Lung microvascular endothelial cell (primary cell): ENCODE measurements around the gene BCDIN3D. TPM values are rescaled to one million over a fixed set of nuclear protein-coding genes. Genes with fewer than 3 reads are reported as not detected.
"Not testable (repeated sequence)": the region's sequence is repeated elsewhere in the genome, so short reads cannot be mapped to it uniquely, and the experiment has no call there.

ENCODE experiments used
- DNase-seq, 2 donors: peaks; one replicate each; pipeline versions ENCODE4 v3.0.0 to v3.0.0-alpha.2; 2010; ENCODE audit warnings: low read depth in 2 of 2
- total RNA-seq: library from RNA; depleted of rRNA; stranded (reverse); fragments of >200 nt; gene quantifications from 2 replicates; pipeline ENCODE4 v1.2.1, GENCODE V29; 2014

Gene BCDIN3D, protein sequence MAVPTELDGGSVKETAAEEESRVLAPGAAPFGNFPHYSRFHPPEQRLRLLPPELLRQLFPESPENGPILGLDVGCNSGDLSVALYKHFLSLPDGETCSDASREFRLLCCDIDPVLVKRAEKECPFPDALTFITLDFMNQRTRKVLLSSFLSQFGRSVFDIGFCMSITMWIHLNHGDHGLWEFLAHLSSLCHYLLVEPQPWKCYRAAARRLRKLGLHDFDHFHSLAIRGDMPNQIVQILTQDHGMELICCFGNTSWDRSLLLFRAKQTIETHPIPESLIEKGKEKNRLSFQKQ
- 2.0 TPM in 2 replicates for total RNA-seq

DNA sequence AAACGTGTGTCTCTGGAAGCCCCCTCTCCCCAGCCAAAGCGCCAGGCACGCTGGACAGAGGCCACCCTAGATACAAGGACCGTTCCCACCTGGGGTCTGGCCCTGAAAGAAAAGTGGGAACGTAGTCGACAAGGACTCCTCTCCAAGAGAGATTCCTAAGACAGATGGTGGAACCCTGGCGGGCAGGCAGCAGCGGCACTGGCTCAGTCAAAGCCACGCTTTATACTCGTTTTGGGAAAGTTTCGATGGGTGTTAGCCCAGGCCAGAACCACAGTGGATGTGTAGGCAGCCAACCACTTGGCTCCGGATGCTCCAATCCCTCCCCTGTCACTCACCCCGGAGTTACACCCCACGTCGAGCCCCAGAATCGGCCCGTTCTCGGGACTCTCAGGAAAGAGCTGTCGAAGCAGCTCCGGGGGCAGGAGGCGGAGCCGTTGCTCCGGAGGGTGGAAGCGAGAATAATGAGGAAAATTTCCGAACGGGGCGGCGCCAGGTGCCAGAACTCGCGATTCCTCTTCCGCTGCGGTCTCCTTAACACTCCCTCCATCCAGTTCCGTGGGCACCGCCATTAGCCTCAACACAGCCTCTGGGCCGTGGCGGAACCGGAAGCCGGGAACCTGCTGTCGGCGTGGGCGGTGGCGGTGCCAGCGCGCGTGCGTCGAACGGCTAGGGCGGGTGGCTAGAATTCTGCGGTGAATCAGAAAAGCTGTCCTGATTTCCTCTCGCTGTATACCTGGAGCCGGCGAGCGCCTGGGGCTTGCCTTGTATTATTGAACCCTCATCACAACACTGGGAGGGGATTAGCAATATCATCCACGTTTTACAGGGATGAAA is at the start of gene BCDIN3D:
Gene BCDIN3D, minus strand, starts transcription at position 588 of the 834 bp plus-strand sequence. Its CDS starts 19 bp downstream, at position 569.
- peak; percentile 91 to 93 for DNase-seq

DNA sequence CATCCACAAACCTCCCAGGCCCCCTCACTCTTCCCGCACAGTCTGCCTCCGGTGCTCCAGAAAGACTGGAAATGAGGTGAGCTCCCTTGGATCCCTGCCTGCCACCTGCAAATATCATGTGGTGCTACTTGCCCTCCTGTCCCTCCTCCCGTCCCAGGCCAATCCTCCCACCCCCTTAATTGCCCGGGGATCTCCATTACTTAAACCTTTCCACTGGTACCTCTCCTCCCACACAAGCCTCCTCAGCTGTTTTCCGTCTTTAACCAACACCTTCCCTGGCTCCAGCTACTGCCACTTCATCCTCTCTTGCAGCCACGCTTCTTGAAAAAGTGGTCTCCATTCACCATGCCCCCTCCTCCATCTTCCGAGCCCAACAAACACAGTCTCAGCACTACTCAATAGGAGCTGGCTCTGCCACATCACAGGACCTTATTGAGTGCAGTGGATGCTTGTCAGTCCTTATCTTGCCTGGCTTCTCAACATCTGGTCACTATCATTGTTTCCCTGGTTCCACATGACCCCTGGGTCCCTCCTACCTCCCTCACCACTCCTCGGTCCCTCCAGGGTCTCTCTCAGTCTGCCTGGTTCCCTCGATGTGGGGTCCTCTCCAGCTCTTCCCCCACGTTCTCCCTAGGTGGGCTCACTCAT is 49.3 kb upstream of the BCDIN3D start:
- no peak for DNase-seq

DNA sequence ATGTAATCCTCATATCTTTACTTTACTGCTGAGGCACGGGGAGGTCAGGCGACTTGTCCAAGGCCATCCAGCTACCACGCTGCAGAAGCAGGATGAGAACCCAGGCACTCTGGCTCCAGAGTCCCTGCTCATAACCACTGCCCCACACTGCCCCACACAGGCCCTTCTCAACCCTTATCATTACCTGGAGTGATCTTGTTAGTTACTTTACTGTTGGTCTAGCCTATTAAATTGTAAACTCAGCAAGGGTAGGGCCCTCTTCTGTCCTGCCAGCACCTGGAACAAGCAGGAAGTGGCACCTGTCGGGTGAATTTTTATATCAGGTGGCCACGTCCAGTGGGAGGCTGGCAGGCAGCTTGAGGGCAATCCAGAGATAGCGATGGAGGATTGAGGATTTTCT is 48.6 kb upstream of the BCDIN3D start:
- DNase-seq = no peak

DNA sequence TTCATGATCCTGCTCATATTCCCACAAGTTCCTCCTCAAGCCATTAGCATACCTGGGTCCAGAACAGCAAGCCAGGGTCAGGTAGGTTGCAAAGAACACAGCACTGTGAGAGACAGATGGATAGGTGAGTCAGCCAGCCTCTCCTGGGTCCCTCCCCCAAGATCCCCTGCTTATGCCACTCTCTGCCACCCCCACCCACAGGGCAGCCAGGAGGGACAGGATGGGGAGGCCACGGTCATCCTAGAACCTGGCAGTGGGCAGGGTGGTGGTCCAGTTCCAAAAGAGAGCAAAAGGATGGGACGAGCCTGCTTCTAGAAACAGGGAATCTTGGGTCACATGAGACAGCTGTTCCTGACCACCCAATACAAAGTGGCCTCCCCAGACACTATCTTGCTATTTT is 48.1 kb upstream of the BCDIN3D start:
- no peak for DNase-seq

DNA sequence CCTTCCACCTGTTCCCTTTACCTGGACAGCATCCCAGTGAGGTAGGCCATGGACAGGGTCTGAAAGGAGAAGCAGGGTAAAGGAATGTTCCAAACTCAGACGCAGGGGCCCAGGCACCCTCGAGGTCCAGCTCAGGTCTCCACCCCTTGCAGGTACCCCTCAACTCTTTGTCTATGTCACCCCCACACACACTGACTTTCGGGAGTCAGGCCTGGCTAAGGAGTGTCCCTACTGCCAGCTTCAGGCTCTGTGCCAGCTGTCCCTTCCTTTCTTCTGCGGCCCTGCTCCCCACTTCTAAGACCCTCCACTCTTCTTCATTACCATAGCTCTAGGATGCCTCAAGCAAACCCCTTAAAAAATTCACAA is 47.2 kb upstream of the BCDIN3D start:
- DNase-seq = no peak

DNA sequence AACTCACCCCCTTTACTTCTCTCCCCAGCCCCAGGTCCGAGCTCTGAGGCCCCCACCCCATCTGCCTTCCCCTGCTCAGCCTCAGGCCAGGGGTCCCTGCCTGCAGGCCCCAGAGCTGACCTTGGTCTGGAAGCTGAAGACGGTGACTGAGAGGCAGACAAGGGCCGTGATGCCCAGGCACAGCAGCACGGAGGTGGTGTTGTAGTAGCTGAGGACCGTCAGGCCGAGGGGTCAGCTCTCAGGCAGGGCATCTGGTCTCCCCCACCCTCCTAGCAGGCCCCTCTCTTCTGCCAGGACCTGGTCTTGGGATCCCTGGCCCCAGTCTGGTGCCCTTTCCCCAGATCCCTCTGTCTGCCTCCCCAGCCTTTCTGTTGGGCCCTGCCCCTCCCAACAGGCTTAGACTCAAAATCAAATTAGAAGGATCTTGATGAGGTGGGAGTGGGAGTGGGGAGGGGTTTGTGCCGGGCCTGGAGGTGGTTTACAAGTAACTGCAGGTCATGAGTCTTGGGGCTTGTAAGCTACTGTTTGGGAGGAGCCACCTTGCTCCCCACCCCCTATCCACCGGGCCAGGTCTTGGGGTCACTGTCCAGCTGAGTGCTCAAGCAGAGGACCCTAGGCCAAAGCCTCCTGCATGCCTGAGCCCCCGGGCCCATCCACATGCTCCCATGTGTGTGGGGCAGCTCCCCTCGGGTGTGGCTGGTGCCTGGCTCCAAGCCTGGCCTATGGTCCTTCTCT is 46.6 kb upstream of the BCDIN3D start:
- no peak for DNase-seq

DNA sequence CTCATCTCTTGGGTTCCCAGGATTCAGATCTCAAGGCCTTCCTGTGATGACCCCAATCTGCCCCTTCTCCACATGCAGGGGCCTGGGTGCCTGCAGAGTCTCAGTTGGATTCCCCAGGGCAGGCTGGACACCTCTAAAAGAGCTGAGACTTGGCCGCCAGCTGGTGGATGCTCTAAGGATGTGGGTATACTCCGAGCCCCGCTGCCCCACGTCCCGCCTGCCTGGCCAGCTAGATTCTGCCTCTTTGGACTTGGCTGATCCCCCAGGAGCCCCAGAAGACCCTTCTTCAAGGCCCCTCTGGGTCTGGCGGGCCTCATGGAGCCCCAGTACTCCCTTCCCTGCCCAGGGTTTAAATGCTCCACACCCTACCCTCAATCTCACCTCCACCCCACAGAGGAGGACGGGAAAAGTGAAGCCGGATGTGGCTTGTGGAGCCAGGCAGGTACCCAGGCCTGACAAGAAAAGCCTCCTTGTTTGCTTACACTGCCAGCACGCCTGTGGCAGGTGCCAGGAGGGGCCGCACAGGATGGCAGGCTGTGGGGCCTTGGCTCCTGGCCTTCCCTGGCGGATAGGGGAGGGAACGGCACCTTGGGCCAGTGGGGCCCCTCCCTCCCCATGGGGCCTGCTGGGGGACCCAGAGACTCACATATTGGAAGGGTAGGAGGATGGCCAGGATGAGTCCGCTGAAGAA is 45.7 kb upstream of the BCDIN3D start:
- DNase-seq = no peak

DNA sequence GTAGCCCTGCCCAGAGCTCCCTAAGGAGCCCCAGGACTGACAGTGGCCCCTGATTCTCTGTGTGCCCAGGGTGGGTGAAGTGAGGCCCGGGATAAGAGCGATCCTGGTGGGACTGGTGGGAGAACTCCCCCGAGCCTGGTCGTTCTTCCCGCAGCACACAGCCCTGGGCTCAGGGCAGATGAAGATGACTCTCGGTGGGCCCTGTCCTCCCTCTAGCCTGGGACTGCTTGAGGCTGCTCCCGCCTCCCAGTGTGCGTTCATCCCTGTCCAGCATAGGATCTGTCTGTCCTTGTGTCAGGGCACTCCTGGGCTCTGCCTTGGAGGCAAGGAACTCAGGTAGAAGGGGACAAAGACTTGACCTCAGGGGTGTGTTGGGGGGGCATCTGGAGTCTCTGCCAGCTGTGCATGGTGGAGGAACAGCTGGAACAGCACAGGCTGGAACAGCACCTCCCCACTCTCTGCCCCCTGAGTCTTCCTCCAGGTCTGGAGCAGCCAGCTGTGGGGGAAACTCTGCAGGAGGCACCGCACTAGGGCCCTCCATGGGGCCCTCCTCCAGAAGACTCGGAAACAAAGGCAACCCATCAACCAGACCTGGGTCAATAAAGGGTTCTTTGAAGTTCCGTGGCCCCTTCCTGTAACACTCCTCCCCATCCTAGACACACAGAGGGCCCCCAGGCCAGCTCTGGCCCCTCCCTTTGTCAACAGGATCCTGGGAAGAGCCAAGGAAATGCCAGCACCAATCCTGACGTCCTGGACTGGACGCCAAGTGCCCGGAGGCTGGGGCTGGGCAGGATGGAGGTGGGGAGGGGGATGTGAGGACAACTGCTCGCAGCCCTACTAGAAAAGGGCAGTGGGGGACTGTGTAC is 44.9 kb upstream of the BCDIN3D start:
- DNase-seq = no peak

DNA sequence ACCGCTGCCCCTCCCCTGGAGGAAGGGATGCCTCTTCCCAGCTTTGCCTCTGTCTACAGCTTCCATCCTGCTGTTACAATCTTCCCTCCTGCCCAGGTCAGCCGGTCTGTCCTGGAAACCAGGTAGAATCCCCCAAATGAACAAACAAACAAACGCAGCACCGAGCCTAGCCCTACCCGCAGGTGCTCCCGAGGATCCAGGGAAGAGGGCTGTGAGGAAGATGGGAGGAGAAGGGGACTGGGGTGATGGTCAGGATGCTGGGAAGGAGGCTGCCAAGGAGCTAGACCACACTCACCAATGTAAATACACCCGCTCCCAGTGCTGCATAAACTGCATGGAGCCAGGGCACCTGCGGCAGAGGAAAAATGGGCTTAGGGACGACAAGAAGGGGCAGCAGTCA is 44.2 kb upstream of the BCDIN3D start:
- DNase-seq = no peak

DNA sequence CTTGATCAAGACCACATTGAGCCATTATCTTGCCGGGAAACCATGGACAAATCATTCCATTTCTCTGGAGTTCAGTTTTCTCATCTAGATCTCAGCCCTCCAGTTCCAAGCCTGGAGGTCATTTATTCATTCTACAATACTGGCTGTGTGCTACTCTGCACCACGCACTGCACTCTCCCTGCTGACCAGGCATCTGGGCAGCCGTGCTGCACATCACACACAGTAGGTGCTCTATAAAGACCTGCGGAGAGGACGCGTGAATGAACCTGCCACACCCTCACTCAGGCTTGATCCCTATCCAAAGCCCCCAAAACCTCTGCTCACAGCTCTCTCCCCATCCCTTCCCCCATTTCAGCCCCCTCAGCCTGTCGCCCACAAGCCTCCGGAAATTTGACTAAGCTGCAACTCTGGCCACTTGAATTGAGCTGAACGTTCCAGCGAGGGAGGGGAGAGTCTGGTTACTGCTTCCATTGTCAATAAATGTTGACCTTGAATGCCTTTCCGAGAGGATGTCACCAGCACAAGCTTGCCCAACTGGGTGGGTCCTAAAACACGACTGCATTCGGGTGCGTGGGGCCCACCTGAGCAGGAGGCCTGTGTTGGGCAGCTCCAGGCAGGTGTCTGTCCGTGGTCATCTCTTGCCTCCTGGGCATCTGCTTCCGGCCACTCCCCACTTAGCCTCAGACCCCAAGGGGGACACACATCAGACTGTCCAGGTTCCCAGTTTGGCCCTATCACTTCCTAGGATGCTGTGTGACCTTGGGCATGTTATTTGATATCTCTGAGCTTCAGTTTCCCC is 43.0 kb upstream of the BCDIN3D start:
- DNase-seq = peak in 1 of 2 donors; percentile 17

DNA sequence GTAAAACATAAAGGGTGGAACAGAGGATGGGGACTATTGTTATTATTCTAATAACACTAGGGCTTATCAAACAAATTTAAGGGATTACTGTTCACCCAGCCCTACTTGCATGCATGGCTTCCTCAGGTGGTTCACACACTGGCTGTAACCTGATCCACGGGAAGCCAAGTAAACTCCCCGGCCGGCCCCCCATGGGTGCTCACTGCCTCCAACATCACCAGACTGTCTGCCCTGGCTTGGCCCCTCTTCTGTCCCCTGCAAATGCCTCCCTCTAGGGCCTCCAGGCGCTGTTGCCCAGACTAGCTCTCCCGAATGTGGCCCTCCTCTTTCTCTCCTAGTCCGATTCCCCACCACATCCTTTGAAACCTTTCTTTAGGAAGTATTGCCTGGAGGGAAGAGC is 42.2 kb upstream of the BCDIN3D start:
- DNase-seq = no peak

DNA sequence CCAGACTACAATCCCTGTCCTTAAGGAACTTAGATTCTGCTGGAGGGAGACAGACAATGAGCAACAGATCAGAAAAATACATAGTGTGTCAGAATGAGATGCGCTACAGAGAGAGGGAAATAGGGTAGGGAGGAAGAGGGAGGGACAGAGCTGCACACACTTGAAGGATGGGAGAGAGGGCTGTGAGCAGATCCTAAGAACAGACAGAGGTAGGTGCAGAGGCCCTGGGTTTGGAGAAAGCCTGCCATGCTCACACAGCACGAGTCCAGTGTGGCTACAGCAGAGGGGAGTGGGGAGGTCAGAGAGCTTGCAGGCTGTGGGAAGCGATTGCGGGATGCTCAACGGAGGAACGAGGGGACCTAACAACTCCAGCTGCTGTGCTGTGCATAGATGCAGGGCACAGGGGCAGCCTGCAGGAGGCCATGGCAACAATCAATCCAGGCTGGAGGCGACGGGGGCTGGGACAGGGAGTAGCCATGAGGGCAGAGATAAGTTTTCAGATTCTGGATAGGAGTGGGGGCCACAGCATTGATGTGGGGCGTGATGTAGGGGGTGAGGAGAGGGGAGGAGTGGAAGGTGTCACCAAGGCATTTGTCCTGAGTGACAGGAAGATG is 40.1 kb upstream of the BCDIN3D start:
- no peak for DNase-seq

DNA sequence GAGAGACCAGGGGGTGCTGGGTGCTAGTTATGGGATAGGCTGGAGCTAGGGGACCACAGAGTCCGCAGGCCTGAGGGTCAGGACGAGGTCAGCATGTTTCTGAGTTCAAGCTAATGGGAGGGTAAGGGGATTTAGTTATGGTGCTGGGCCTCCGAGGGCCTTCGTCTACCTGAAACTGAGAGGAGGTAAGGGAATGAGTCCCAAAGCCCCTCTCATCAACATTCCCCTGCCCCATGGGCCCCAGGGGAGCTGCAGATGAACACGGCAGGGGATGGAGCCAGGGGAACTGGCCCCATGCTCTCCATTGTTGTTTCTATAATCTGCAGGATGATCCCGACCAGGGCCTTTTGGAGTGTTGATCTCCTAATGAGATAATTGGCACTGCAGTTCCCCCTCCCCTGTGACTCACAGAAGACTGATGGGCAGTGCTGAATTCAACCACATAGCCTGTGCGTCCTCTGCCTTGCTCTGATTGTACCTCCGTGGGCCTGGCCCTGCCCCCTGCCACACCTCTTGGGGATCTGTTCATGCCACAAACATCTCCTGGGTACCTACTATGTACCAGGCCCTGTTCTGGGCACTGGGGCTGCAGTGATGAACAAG is 39.4 kb upstream of the BCDIN3D start:
- DNase-seq = no peak

DNA sequence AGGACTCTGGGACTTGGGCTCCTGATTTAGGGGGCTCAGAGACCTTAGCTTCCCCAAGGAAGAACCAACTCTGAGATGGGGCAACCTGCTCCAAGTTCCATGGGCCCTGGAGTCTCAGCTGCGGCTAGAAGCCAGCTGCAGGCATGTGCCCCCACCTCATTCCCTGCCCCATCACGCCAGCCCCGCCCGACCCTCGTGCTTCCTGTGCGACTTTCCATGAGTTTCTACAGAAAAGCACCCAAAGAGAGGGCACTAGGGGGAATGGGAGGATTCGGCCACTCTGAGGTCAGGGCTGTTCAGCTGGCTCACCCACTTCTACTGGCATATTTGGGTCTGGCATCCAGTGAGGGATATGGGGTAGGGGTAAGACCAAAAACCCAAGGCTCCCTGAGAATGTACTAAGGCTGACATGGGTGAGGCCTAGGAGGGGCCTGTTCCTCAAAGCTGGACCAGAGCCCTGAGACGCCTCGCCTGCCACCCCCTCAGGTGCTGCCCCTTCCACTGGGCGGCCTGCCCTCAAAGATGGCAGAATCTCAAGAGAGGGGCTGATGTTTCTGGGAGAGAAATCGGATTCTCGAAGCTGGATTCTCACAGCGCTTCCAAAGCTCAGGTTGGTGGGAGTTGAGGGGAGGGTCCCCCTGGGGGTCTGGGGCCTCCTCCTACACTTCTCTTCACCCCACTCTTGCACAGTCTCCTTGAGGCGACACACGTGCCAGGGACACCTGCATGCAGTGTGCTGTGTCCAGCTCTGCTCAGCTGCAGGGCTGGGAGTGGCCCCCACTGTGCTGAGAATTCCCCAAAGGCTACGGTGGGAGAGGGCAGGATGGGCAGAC is 38.7 kb upstream of the BCDIN3D start:
- no peak for DNase-seq

DNA sequence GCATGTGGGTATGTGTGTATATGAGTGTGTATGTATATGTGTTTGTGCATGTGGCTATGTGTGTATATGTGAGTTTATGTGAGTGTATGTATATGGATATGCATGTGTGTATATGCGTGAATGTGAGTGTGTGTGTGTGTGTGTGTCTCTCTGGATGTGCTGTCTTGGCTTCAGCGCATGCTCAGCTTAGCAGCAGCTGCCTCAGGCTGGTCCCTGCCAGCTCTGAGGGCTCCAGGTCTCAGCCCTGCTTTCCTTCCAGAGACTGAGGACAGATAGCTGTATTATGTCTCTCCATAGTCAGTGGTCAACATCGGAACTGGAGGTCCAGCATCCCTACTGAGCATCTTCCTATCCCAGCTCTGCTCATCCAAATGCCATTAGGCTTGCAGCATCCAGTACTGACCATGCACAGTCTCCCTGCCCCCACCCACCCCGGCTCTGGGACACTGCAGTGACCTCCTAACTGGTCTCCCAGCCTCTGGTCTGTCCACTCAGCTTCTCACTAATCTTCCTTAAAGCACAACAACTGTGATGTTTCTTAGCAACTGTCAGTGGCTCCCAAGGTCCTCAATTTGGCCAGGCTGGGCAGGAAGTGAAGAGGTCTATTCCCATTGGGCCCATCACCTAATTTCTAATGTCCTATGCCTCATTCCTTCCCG is 38.0 kb upstream of the BCDIN3D start:
- DNase-seq = no peak

DNA sequence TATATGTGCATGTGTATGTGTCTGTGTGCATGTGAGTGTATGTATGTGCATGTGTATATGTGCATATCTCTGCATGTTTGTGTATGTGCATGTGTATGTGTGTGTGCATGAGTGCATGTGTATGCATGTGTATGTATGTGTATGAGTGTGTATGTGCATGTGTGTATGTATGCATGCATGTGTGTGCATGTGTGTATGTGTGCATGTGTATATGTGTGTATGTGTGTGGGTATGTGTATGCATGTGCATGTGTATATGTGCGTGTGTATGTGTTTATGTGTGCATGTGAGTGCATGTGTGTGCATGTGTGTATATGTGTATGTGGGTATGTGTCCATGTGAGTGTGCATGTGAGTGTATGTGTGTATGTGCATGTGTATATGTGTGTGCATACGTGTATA is 36.2 kb upstream of the BCDIN3D start:
- DNase-seq = not testable (repeated sequence)

DNA sequence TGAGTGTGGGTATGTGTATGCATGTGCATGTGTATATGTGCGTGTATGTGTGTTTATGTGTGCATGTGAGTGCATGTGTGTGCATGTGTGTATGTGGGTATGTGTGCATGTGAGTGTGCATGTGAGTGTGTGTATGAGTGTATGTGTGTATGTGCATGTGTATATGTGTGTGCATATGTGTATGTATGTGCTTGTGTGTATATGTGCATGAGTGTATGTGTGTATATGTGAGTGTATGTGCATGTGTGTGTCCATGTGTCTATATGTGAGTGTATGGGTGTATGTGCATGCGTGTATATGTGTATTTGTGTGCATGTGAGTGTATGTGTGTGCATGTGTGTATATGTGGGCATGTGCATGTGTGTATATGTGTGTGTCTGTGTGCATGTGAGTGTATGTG is 35.1 kb upstream of the BCDIN3D start:
- DNase-seq = no peak
